IPS-18c (cell line): Measurements from ENCODE around the gene LRP1.

Experiments used
- H3K4me3 ChIP-seq: 2 replicates; pipeline ENCODE4 v1.7.0; 2013; ENCODE audit warnings: low read depth, mild to moderate bottlenecking, low read length, moderate library complexity; ENCODE audit not compliant: insufficient read depth
- H3K9me3 ChIP-seq: one replicate; pipeline ENCODE4 v1.6.1; 2013; ENCODE audit warnings: mild to moderate bottlenecking, low read length, moderate library complexity; ENCODE audit not compliant: control insufficient read depth, insufficient read depth

The LRP1 gene

GRCh38 chr12:57237932-57238853 lies 109.9 kb downstream of the LRP1 start:
- H3K9me3 ChIP-seq = no peaks in the 10 kb centered on the region
- H3K4me3 ChIP-seq = peak overlapping the region; percentile 65

- H3K9me3 ChIP-seq = no peaks in the 10 kb centered on the region
- H3K4me3 ChIP-seq = peak overlapping the region; percentile 65
Measured at GRCh38 chr12:57238854-57239554, 110.7 kb downstream of the LRP1 start.

- Histone ChIP-seq H3K9me3 (no peaks in the 10 kb centered on the region), H3K4me3 (peak overlapping the region; percentile 51)
Measured at GRCh38 chr12:57239587-57240065, 111.3 kb downstream of the LRP1 start.

GRCh38 chr12:57240066-57240921 lies 112.0 kb downstream of the LRP1 start:
- Histone ChIP-seq H3K4me3 (peak overlapping the region; percentile 51), H3K9me3 (no peaks in the 10 kb centered on the region)

GRCh38 chr12:57240926-57241401 lies 112.7 kb downstream of the LRP1 start:
- H3K9me3 ChIP-seq = no peaks in the 10 kb centered on the region
- no peak overlapping the region; the same call in 1 of the 2 replicates for H3K4me3 ChIP-seq

GRCh38 chr12:57241402-57242310 lies 113.4 kb downstream of the LRP1 start:
- H3K9me3 ChIP-seq = no peaks in the 10 kb centered on the region
- H3K4me3 ChIP-seq = no peak overlapping the region; the same call in 1 of the 2 replicates

- Histone ChIP-seq H3K4me3 (peak overlapping the region; percentile 49; the same call in 1 of the 2 replicates), H3K9me3 (no peaks in the 10 kb centered on the region)
Measured at GRCh38 chr12:57242329-57242690, 114.0 kb downstream of the LRP1 start.

GRCh38 chr12:57242691-57243454 lies 114.6 kb downstream of the LRP1 start:
- no peaks in the 10 kb centered on the region for H3K9me3 ChIP-seq
- H3K4me3 ChIP-seq = peak overlapping the region; percentile 49

- Histone ChIP-seq H3K4me3 (peak overlapping the region; percentile 49; the same call in 1 of the 2 replicates), H3K9me3 (no peaks in the 10 kb centered on the region)
Measured at GRCh38 chr12:57243521-57244311, 115.4 kb downstream of the LRP1 start.

- Histone ChIP-seq H3K4me3 (no peak overlapping the region), H3K9me3 (no peaks in the 10 kb centered on the region)
Measured at GRCh38 chr12:57244312-57244696, 116.0 kb downstream of the LRP1 start.

- Histone ChIP-seq H3K4me3 (no peak overlapping the region), H3K9me3 (no peaks in the 10 kb centered on the region)
Measured at GRCh38 chr12:57247041-57247440, 118.8 kb downstream of the LRP1 start.

- Histone ChIP-seq H3K4me3 (no peak overlapping the region), H3K9me3 (no peaks in the 10 kb centered on the region)
Measured at GRCh38 chr12:57248934-57249742, 120.9 kb downstream of the LRP1 start.

- Histone ChIP-seq H3K9me3 (no peaks in the 10 kb centered on the region), H3K4me3 (no peak overlapping the region)
Measured at GRCh38 chr12:57250541-57250940, 122.3 kb downstream of the LRP1 start.

GRCh38 chr12:57250956-57251355 lies 122.7 kb downstream of the LRP1 start, which contains the start of gene STAC3:
Gene STAC3 (minus strand): TSS chr12:57251187. CDS start chr12:57249636, 1,551 bp downstream.
- no peak within 1 kb of the TSS for H3K4me3 ChIP-seq

More at GRCh38 chr12:57250956-57251355, 122.7 kb downstream of the LRP1 start, which contains the start of gene STAC3:
- no peaks in the 10 kb centered on the region for H3K9me3 ChIP-seq
